WTC11 (cell line): ENCODE measurements around the gene TMEM82. TPM values are rescaled to one million over a fixed set of nuclear protein-coding genes. Genes with fewer than 3 reads are reported as not detected.

ENCODE experiments used
- ATAC-seq: fragments of 200-7000 bp; cut with Tn5 transposase; 2 replicates; pipeline ENCODE4 v1.10.0; 2021; ENCODE audit warnings: mild to moderate bottlenecking, moderate library complexity
- CTCF ChIA-PET: fragments of 300-600 bp; sonication (Branson Sonifier 250); formaldehyde crosslinking; loops from one replicate; lab custom pipeline; 2021; ENCODE audit warnings: antibody characterized with exemption; lab: Charles Lee
- POLR2A ChIA-PET: fragments of 350-600 bp; sonication (Branson Sonifier 250); formaldehyde crosslinking; loops from one replicate; lab custom pipeline; 2021; ENCODE audit warnings: antibody characterized with exemption; lab: Charles Lee
- DNase-seq: peaks from one replicate; pipeline ENCODE4 v3.0.0; 2021; ENCODE audit warnings: low spot score
- H3K27ac Mint-ChIP-seq: 2 replicates; pipeline ENCODE4 v1.8.0; 2021; ENCODE audit warnings: mixed read lengths
- H3K27me3 Mint-ChIP-seq: 2 replicates; pipeline ENCODE4 v1.8.0; 2021; ENCODE audit warnings: low read depth, mild to moderate bottlenecking, moderate library complexity, mixed read lengths
- H3K36me3 Mint-ChIP-seq: 2 replicates; pipeline ENCODE4 v1.8.0; 2021; ENCODE audit warnings: mixed read lengths
- H3K4me1 Mint-ChIP-seq: 2 replicates; pipeline ENCODE4 v1.8.0; 2022; ENCODE audit warnings: mixed read lengths
- H3K4me3 Mint-ChIP-seq: 2 replicates; pipeline ENCODE4 v1.8.0; 2021; ENCODE audit warnings: mild to moderate bottlenecking, moderate library complexity, mixed read lengths
- H3K9me3 Mint-ChIP-seq: 2 replicates; pipeline ENCODE4 v1.8.0; 2021; ENCODE audit warnings: mixed read lengths
- FOXJ3 ChIP-seq: sonication (generic); formaldehyde crosslinking; IDR thresholded peaks from 2 replicates; pipeline ENCODE4 v1.9.0; 2021; ENCODE audit warnings: missing genetic modification reagents, mild to moderate bottlenecking, borderline replicate concordance
- FOXP4 ChIP-seq: sonication (generic); formaldehyde crosslinking; IDR thresholded peaks from 2 replicates; pipeline ENCODE4 v1.8.0; 2022; ENCODE audit warnings: mild to moderate bottlenecking, missing genetic modification reagents
- HMGA2 ChIP-seq: fragments of 250-450 bp; sonication (Bioruptor Pico); IDR thresholded peaks from 2 replicates; pipeline ENCODE4 v1.4.0; 2021; ENCODE audit warnings: mild to moderate bottlenecking, moderate library complexity
- MLX ChIP-seq: sonication (generic); formaldehyde crosslinking; IDR thresholded peaks from 2 replicates; pipeline ENCODE4 v1.8.1; 2023; ENCODE audit warnings: mild to moderate bottlenecking, missing genetic modification reagents, moderate library complexity
- RELA ChIP-seq: sonication (generic); formaldehyde crosslinking; IDR thresholded peaks from 2 replicates; pipeline ENCODE4 v1.8.1; 2022; ENCODE audit warnings: missing genetic modification reagents, mild to moderate bottlenecking, borderline replicate concordance
- STAT6 ChIP-seq: sonication (generic); formaldehyde crosslinking; conservative IDR thresholded peaks from 2 replicates; pipeline ENCODE4 v1.8.1; 2023; ENCODE audit warnings: mild to moderate bottlenecking, low read depth, missing genetic modification reagents, moderate library complexity
- ZBTB43 ChIP-seq: sonication (generic); formaldehyde crosslinking; IDR thresholded peaks from 2 replicates; pipeline ENCODE4 v1.8.1; 2023; ENCODE audit warnings: mild to moderate bottlenecking, missing genetic modification reagents
- ZNF138 ChIP-seq: sonication (generic); formaldehyde crosslinking; conservative IDR thresholded peaks from 2 replicates; pipeline ENCODE4 v1.8.1; 2022; ENCODE audit warnings: mild to moderate bottlenecking, moderate library complexity, missing genetic modification reagents
- ZNF219 ChIP-seq: sonication (generic); formaldehyde crosslinking; IDR thresholded peaks from 2 replicates; pipeline ENCODE4 v1.8.0; 2023; ENCODE audit warnings: missing genetic modification reagents, mild to moderate bottlenecking, borderline replicate concordance
- ZNF425 ChIP-seq: fragments of 250-450 bp; sonication (Bioruptor Pico); conservative IDR thresholded peaks from 2 replicates; pipeline ENCODE4 v1.9.0; 2021; ENCODE audit warnings: mild to moderate bottlenecking
- ZNF532 ChIP-seq: fragments of 250-450 bp; sonication (Bioruptor Pico); IDR thresholded peaks from 2 replicates; pipeline ENCODE4 v1.9.0; 2021; ENCODE audit warnings: mild to moderate bottlenecking, borderline replicate concordance
- total RNA-seq: library from RNA; stranded (reverse); gene quantifications from 3 replicates; pipeline ENCODE4 v1.2.3, GENCODE V29; 2021

The TMEM82 gene
- total RNA-seq, 1 experiment from 2014 or later, result 0.48 TPM

GRCh38 chr1:15767941-15768340 is 25.6 kb downstream of the TMEM82 start:
- Mint-ChIP-seq H3K4me1 (peaks cover 8% of the 10 kb centered on the region), H3K4me3 (no peak overlapping the region), H3K36me3 (peaks cover 52% of the 10 kb centered on the region), H3K9me3 (no peaks in the 10 kb centered on the region), H3K27ac (no peak overlapping the region), H3K27me3 (no peaks in the 10 kb centered on the region)
- TF ChIP-seq ZNF219 (CRISPR knock-in tag), result no peak
- no peak for TF ChIP-seq ZNF425 (CRISPR knock-in tag)
- TF ChIP-seq FOXJ3 (CRISPR knock-in tag), result no peak
- TF ChIP-seq STAT6 (CRISPR knock-in tag), result no peak
- no peak for TF ChIP-seq ZBTB43 (CRISPR knock-in tag)
- no peak for TF ChIP-seq ZNF138 (CRISPR knock-in tag)
- no peak for TF ChIP-seq MLX
- TF ChIP-seq HMGA2, result no peak
- no peak for TF ChIP-seq RELA (CRISPR knock-in tag)
- TF ChIP-seq FOXP4 (CRISPR knock-in tag), result no peak
- TF ChIP-seq ZNF532 (CRISPR knock-in tag), result no peak
- ATAC-seq (no peak), DNase-seq (no peak)
- ChIA-PET POLR2A (interaction anchor here (0.8 kb wide), 1 partner anchor 11 kb away, joined by 3 read pairs; no protein-coding TSS in a partner anchor), CTCF (interaction anchor here (1.0 kb wide), 1 partner anchor 24 kb away, joined by 4 read pairs; no protein-coding TSS in a partner anchor)
